HepG2 (cell line): ENCODE data around the gene CREBRF. TPM values are rescaled to one million over a fixed set of nuclear protein-coding genes. Genes with fewer than 3 reads are reported as not detected.

Source experiments
- ATAC-seq: fragments of 200-7000 bp; cut with Tn5 transposase; 3 replicates; pipeline ENCODE4 v1.9.1; 2020; ENCODE audit warnings: mild to moderate bottlenecking, moderate library complexity
- BruUV-seq: library from RNA; stranded (reverse); fragments of 400-500 nt; replicated peaks from 2 replicates; lab custom pipeline; 2021; lab: Mats Ljungman, UMichigan
- CTCF ChIA-PET: fragments of 300-600 bp; formaldehyde crosslinking; extraction: SDS; loops from one replicate; lab custom pipeline; 2021; ENCODE audit warnings: low total read pairs, inconsistent platforms, low intra/inter-chr PET ratio; lab: Yijun Ruan, JAX
- POLR2A ChIA-PET: fragments of 350-600 bp; sonication (Branson Sonifier 250); formaldehyde crosslinking; loops from one replicate; lab custom pipeline; 2020; ENCODE audit warnings: antibody characterized with exemption, inconsistent platforms; lab: Yijun Ruan, JAX
- DNase-seq: peaks from one replicate; pipeline ENCODE4 v3.0.0-alpha.2; 2015; ENCODE audit warnings: low spot score
- FAIRE-seq: peaks from 3 replicates; lab custom pipeline; 2011; peaks lifted over from hg19 to GRCh38; lab: Jason Lieb, UNC
- H2AFZ ChIP-seq: one replicate; pipeline ENCODE4 v1.6.1; 2011; ENCODE audit warnings: low read length, inconsistent platforms
- H3K27ac ChIP-seq: fragments of 300-600 bp; 3 replicates; pipeline ENCODE4 v1.8.0; 2011; ENCODE audit warnings: mixed run types, mild to moderate bottlenecking, mixed read lengths, low read length, inconsistent platforms; ENCODE audit not compliant: insufficient read depth; ENCODE audit errors: extremely low read length
- H3K27me3 ChIP-seq, 2 experiments: fragments of 200-600 bp in 1 of 2; 2 replicates in 1 of 2; 3 replicates in 1 of 2; pipeline versions ENCODE4 v1.6.0 to v1.8.0; 2011; ENCODE audit warnings: low read length in 2 of 2, mild to moderate bottlenecking in 2 of 2, moderate library complexity in 2 of 2, inconsistent platforms in 1 of 2; ENCODE audit not compliant: insufficient read depth in 2 of 2, control insufficient read depth in 1 of 2
- H3K36me3 ChIP-seq, 2 experiments: fragments of 200-600 bp in 1 of 2; replicated peaks in 1 of 2; 2 replicates in 1 of 2; 3 replicates in 1 of 2; pipeline versions ENCODE4 v1.5.1 to v1.8.0; 2011; ENCODE audit warnings: low read length in 2 of 2, inconsistent platforms in 1 of 2; ENCODE audit not compliant: insufficient read depth in 2 of 2, control insufficient read depth in 1 of 2
- H3K4me1 ChIP-seq: 2 replicates; pipeline ENCODE4 v1.5.1; 2012; ENCODE audit warnings: low read length, inconsistent platforms; ENCODE audit not compliant: insufficient read depth
- H3K4me2 ChIP-seq: 2 replicates; pipeline ENCODE4 v1.6.0; 2011; ENCODE audit warnings: low read depth, low read length, inconsistent platforms
- H3K4me3 ChIP-seq, 3 experiments: fragments of 200-600 bp in 1 of 3; sonication (generic), shearing (Covaris generic) in 1 of 3; replicated peaks in 1 of 3; 2 replicates each; pipeline ENCODE4 v1.5.1; 2011 to 2016; ENCODE audit warnings: low read length in 3 of 3, inconsistent platforms in 2 of 3, low read depth in 2 of 3, mild to moderate bottlenecking in 2 of 3, control low read depth in 1 of 3, mixed read lengths in 1 of 3; ENCODE audit not compliant: insufficient read depth in 1 of 3
- H3K79me2 ChIP-seq: one replicate; pipeline ENCODE4 v1.6.1; 2011; ENCODE audit warnings: low read length, inconsistent platforms; ENCODE audit not compliant: insufficient read depth
- H3K9ac ChIP-seq: 2 replicates; pipeline ENCODE4 v1.6.0; 2011; ENCODE audit warnings: mild to moderate bottlenecking, low read depth, low read length, inconsistent platforms; ENCODE audit not compliant: insufficient read depth
- H3K9me3 ChIP-seq: 2 replicates; pipeline ENCODE4 v1.5.1; 2012; ENCODE audit warnings: mild to moderate bottlenecking, low read length
- H4K20me1 ChIP-seq: 2 replicates; pipeline ENCODE4 v1.6.0; 2011; ENCODE audit warnings: inconsistent platforms, mild to moderate bottlenecking, low read length, moderate library complexity; ENCODE audit not compliant: insufficient read depth
- CTCF ChIP-seq: sonication (generic); formaldehyde crosslinking; IDR thresholded peaks from 2 replicates; pipeline ENCODE4 v1.5.0; 2020; ENCODE audit warnings: mild to moderate bottlenecking, missing genetic modification reagents, moderate library complexity
- HNF4A ChIP-seq: sonication (generic); formaldehyde crosslinking; IDR thresholded peaks from 2 replicates; pipeline ENCODE4 v1.4.0; 2020; ENCODE audit warnings: missing genetic modification reagents
- STAG1 ChIP-seq: sonication (generic); formaldehyde crosslinking; IDR thresholded peaks from 2 replicates; pipeline ENCODE4 v1.4.0; 2020; ENCODE audit warnings: missing genetic modification reagents
- ZFP62 ChIP-seq: sonication (generic); formaldehyde crosslinking; IDR thresholded peaks from 2 replicates; pipeline ENCODE4 v1.4.0; 2020; ENCODE audit warnings: missing genetic modification reagents
- ZNF414 ChIP-seq: sonication (generic); formaldehyde crosslinking; IDR thresholded peaks from 2 replicates; pipeline ENCODE4 v1.5.0; 2020; ENCODE audit warnings: missing genetic modification reagents
- ZNF629 ChIP-seq: sonication (generic); formaldehyde crosslinking; conservative IDR thresholded peaks from 2 replicates; pipeline ENCODE4 v1.5.0; 2020; ENCODE audit warnings: missing genetic modification reagents
- WGBS: methylation state at CpG from one replicate; pipeline ENCODE4 v1.1.6; 2017; ENCODE audit warnings: low lambda C conversion rate; 5-methylcytosine and 5-hydroxymethylcytosine counted together
- in situ Hi-C: cut with HindIII; loops from 2 replicates; pipeline ENCODE4 v1.10.0; 2017; ENCODE audit warnings: low pct_unique_long_range_greater_than_20kb; ENCODE audit not compliant: extremely low pct_ligation_motif_present
- intact Hi-C: fragments of 100-400 bp; cut with micrococcal nuclease; formaldehyde crosslinking; loops from one replicate; pipeline ENCODE4 v1.10.0; 2022; ENCODE audit not compliant: unreplicated experiment
- polyA plus RNA-seq, 8 experiments: library from polyadenylated mRNA; depleted of rRNA in 3 of 8; stranded (reverse) in 7 of 8; unstranded in 1 of 8; fragments of >200 nt; fragmentation: Illumina TruSeq in 4 of 8; extraction: Trizol in 4 of 8; gene quantifications; 2 replicates each; pipeline versions ENCODE4 v1.2.1 to v1.2.3, GENCODE V29; 2011 to 2016; ENCODE audit warnings: low read depth in 4 of 8, missing spikeins in 1 of 8, mixed read lengths in 1 of 8; ENCODE audit not compliant: insufficient read depth in 1 of 8
- total RNA-seq, 5 experiments: library from RNA; depleted of rRNA; stranded (reverse); fragments of >200 nt; fragmentation: Illumina TruSeq; extraction: Trizol; gene quantifications; 2 replicates each; pipeline ENCODE4 v1.2.3, GENCODE V29; 2016; ENCODE audit warnings: low read depth in 1 of 5

The CREBRF gene
- total and polyA plus RNA-seq, 2 of the 13 experiments (the other 11 are each of a cell fraction or from before 2014, with no cell fraction given) = 4.5 to 10.2 TPM

GRCh38 chr5:173165177-173166016, 109.2 kb downstream of the CREBRF start:
- FAIRE-seq = no peak
- in situ Hi-C loops (loop anchor here (5.0 kb wide), 1 partner anchor 122 kb away; no protein-coding TSS in a partner anchor), intact Hi-C loops (loop anchor here (1.0 kb wide), 2 partner anchors 39 to 117 kb away; no protein-coding TSS in a partner anchor)
- Histone ChIP-seq H4K20me1 (no peaks in the 10 kb centered on the region), H3K9me3 (no peaks in the 10 kb centered on the region), H3K27me3 (peaks cover 2 to 11% of the 10 kb centered on the region in 2 experiments; a peak in 3 of 5 replicates), H3K4me3 (no peak overlapping the region), H3K4me1 (0 out of 2 replicates have a peak, but pooled peaks cover 7% of the 10 kb centered on the region), H3K9ac (no peak overlapping the region), H2AFZ (no peak overlapping the region), H3K27ac (no peak overlapping the region), H3K79me2 (no peaks in the 10 kb centered on the region), H3K4me2 (no peak overlapping the region), H3K36me3 (peaks cover 6 to 23% of the 10 kb centered on the region in 2 experiments; a peak in 4 of 5 replicates)
- POLR2A ChIA-PET = no interaction called here
- 92% methylated on average over 2 of the region's 2 CpGs for WGBS
- no TSS peak for BruUV-seq
- ATAC-seq = peak; percentile 27; the same call in 2 of the 3 replicates
- TF ChIP-seq ZNF629 (CRISPR knock-in tag) = peak; percentile 83
- no peak for TF ChIP-seq ZNF414
- 0 out of 2 replicates have a peak, but pooled peaks have one; percentile 13 for TF ChIP-seq HNF4A
- CTCF ChIA-PET = interaction anchor here (0.8 to 2.1 kb wide), 4 partner anchors 39 to 457 kb away, joined by 3 to 14 read pairs (median 8); no protein-coding TSS in a partner anchor
- DNase-seq = no peak

GRCh38 chr5:173172166-173172565, 116.0 kb downstream of the CREBRF start:
- intact Hi-C loops = no loop called here
- Histone ChIP-seq H3K4me1 (no peaks in the 10 kb centered on the region), H3K79me2 (no peaks in the 10 kb centered on the region), H3K36me3 (no peaks in the 10 kb centered on the region), H3K4me2 (no peak overlapping the region)
- whole genome bisulfite sequencing = 55% methylated on average over 8 of the region's 8 CpGs
- in situ Hi-C loops = no loop called here
- TF ChIP-seq ZFP62 (CRISPR knock-in tag) = no peak
- TF ChIP-seq CTCF = peak; percentile 20; the same call in 1 of the 2 replicates
- peak; percentile 46 for TF ChIP-seq STAG1 (CRISPR knock-in tag)
- TF ChIP-seq, all 625 proteins: peak for 2
- ATAC-seq (peak; percentile 46; the same call in 2 of the 3 replicates), DNase-seq (no peak), FAIRE-seq (no peak)
- POLR2A ChIA-PET = no interaction called here
- Histone ChIP-seq H3K9me3 (no peaks in the 10 kb centered on the region), H4K20me1 (no peaks in the 10 kb centered on the region), H2AFZ (no peak overlapping the region), H3K4me3 (no peak overlapping the region), H3K9ac (no peak overlapping the region), H3K27me3 (peaks cover 4 to 19% of the 10 kb centered on the region in 2 experiments; a peak in 3 of 5 replicates), H3K27ac (no peak overlapping the region)
- CTCF ChIA-PET = no interaction called here
- BruUV-seq = no TSS peak
